Activated naive CD4-positive, alpha-beta T cell (primary cell): ENCODE results near the gene TAS2R13.

Experiments used
- DNase-seq, 4 experiments: peaks; one replicate each; lab custom pipeline; 2025; lab: John Stamatoyannopoulos, UW

TAS2R13 gene, protein sequence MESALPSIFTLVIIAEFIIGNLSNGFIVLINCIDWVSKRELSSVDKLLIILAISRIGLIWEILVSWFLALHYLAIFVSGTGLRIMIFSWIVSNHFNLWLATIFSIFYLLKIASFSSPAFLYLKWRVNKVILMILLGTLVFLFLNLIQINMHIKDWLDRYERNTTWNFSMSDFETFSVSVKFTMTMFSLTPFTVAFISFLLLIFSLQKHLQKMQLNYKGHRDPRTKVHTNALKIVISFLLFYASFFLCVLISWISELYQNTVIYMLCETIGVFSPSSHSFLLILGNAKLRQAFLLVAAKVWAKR

DNA sequence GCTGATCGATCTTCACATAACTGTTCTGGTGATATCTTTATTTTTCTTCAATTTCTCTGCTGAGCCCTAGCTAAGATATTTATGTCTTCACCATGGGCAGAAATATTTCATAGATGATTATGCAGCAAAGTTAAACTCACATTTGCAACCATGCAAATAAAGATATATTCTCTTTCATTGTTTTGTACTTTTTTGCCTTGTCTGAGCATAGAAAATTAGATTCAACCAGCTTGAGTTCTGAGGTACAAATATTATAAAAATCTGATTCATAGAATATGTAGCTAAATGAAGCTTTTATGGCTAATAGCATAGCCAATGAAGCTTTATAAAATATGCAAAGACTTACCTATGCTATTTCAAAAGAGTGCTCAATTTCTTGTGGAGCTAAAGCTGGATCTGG, at the start of gene TAS2R13:
Gene TAS2R13, minus strand, starts transcription at position 101 of the 400 bp plus-strand sequence. CDS start 264 bp downstream, outside the sequence.
- no peak for DNase-seq

DNA sequence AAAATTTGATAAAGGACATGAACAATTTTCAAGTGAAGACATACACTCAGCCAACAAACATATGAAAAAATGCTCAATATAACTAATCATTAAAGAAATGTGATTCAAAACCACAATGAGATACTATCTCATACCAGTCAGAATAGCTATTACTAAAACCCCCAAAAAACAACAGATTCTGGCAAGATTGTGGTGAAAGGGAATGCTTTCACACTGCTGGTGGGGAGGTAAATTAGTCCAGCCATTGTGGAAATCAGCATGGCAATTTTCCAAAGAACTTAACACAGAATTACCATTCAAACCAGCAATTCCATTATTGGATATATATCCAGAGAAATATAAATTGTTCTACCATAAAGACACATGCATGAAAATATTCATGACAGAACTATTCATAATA, 48.4 kb upstream of the TAS2R13 start:
- DNase-seq = no peak

DNA sequence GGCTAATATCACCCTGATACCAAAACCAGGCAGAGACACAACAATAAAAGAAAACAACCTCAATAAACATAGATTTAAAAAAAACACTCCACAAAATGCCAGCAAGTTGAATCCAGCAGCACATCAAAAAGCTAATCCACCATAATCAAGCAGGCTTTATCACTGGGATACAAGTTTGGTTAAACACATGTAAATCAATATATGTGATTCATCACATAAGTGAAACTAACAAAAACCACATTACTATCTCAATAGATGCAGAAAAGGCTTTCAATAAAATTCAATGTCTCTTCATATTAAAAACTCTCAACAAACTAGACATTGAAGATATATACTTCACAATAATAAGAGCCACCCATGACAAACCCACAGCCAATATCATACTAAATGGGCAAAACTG, 46.7 kb upstream of the TAS2R13 start:
- no peak for DNase-seq

DNA sequence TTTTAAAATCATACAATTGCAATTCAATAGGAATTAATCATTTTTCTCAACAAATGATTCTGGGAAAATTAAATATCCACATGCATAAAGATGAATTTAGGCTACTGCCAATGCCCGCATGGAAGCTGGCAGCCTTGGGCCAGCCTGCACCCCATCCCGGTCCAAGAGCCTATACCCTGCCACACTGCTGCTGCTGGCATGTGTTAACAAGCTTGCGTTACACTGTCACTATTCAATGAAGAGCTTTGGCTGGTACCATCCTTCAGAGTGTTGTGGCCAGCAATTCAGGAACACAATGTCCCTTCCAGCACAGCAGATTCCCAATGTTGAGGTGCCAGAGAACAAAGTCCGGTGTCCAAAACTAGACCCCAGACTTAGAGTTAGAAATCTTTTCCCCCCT, 43.3 kb upstream of the TAS2R13 start:
- DNase-seq = no peak

DNA sequence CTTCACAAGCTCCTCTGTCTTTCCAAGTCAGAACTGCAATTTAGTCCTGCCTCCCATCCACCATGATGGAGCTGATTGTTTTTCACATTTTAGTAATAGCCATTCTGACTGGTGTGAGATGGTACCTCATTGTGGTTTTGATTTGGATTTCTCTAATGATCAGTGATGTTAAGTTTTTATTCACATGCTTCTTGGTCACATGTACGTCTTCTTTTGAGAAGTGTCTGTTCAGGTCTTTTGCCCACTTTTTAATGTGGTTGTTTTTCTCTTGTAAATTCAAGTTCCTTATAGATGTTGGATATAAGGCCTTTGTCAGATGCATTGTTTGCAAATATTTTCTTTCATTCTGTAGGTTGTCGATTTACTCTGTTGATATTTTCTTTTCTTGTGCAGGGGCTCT, 33.8 kb upstream of the TAS2R13 start:
- DNase-seq = no peak

DNA sequence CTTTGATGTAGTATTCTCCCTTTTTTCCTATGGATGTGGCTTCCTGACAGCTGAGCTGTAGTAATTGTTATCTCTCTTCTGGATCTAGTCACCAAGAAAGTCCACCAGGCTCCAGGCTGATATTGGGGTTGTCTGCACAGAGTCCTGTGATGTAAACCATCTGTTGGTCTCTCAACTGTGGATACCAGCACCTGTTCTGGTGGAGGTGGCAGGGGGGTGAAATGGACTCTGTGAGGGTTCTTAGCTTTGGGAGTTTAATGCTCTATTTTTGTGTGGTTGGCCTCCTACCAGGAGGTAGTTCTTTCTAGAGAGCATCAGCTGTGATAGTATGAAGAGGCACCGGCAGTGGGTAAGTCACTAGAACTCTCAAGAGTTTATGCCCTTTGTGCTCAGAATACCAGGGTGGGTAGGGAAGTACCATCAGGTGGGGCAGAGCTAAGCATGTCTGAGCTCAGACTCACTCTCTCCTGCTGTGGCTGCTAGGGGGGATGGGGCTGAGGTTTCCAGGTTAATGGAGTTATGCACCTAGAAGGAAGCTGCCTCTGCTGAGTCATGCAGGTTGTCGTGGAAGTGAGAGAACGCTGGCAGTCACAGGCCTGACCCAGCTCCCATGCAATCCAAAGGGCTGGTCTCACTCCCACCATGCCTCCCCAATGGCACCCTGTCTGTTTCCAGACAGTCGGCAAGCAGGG, 32.7 kb upstream of the TAS2R13 start:
- no peak for DNase-seq

DNA sequence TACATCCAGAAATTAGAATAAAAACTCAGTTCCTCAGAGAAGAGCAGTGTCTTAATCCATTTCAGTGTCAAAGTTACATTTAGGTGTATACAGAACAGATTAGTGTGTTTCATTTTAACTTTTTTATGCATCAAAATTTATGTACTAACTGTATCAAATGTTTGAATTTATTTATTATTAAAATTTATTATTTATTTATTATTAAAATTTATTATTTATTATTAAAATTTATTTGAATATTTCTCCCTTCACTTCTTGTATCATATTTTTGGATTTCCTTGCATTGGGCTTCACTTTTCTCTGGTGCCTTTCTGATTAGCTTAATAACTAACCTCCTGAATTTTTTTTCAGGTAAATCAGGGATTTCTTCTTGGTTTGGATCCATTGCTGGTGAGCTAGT, 32.0 kb upstream of the TAS2R13 start:
- DNase-seq = no peak

DNA sequence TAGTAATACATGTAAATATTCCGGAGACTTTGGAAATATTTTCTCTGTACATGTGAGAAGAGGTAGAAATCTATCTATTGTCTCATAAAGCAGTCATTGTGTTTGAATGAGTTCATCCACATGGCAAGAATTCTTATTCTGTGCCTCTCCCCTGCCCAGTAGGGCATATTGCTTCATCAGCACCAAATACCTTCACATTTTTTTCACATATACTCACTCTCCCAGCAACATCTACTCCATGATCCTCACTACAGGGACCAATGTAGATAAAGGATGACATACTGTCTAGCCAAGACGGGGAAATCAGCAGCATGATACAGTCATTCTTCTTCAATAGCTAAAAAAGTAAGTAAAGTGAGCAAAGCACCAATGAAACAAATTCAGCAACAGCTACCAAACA, 31.0 kb upstream of the TAS2R13 start:
- no peak for DNase-seq

DNA sequence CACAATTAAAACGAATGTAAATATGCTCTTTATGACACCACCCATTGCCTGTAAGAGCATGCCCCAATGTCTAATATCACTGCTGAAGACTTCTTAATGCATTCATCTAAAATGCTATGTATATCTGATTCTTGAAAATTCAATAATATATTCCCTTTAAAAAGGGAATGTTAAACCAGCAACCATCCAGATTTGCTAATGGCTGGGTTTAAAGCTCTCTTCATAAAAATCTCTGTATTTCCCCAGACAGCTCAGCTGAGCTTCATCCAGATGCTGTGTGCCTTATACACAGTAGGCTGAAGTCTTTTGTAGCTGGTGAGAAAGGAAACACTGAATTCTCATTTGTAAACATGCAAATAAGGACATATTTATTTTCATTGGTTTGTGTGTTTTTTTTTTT, 29.8 kb upstream of the TAS2R13 start, which contains the start of gene TAS2R14:
Gene TAS2R14, minus strand, starts transcription at position 101 of the 400 bp plus-strand sequence. Its CDS starts 56 bp downstream, at position 45.
- DNase-seq = no peak

DNA sequence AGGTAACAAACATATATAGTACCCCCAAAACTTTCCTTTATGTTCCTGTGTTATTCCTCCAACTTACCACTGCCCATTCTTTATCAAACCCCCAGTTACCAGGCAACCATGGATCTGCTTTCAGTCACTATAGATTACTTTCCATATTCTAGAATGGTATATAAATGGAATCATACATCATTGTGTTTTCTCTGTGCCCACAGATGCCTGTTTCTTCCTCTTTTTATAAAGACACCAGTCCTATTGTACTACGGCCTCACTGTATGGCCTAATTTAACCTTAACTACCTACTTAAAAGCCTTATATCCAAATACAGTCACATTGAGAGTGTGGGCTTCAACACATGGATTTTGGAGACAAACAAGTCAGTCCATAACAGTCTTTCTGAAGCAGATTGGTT, 27.1 kb upstream of the TAS2R13 start:
- DNase-seq = no peak

DNA sequence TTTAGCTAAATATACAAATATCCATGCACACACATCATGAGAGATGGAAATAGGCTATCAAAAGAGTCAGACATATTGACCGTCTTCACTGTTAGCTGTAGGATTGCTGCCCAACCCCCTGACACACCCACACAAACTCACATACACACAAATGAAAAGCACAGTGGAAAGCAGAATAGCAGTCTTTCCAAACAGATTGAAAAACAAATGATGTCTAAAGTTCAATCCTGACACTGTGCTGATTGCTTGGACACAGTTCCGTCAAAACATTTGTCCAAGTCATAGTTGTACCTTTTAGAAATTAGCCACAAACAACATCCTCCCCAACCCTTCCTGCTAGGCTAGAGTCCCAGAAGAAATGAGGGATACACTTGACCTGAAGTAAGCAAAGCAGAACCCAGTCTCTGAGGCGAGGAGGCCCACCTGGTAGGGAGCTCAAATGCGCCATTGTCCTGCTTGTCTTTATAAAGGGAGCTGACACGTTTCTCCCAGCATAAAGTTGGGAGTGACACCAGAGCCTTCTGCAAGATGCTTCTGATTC, 19.5 kb upstream of the TAS2R13 start, which contains the start of gene PRH2:
Gene PRH2, plus strand, starts transcription at position 491 of the 541 bp plus-strand sequence. Its CDS starts 38 bp downstream, at position 529.
- no peak for DNase-seq

DNA sequence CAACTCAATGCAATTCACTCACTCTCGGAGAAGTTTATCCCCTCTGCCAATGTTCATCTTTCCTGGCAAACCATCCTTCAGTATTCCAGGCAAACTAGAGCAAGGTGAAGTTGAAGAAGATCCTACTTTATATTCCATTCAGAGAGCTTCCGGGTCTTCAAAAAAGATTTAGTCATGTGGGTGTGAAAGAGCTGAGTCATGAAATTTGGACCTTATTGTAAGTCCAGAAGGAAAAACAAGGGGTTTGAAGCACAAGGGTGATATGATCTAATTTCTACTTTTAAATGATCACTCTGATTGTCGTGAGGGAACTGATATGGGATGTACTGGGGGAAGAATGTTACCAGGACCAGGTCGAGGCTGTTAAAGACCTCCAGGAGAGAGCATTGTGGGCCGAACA, 16.9 kb upstream of the TAS2R13 start:
- DNase-seq = no peak

DNA sequence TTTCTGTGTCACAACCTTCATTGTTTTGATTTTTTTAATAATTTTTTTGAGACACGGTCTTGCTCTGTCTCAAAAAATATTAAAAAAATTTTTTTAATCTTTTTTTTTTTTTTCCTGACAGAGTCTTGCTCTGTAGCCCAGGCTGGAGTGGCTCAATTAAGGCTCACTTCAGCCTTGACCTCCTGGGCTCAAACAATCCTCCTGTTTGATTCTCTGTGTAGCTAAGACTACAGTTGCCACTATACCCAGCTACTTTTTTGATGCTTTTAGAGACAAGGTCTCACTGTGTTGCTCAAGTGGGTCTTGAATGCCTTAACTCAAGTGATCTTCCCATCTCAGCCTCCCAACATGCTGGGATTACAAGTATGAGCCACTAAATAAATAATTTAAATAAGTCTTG, 10.4 kb upstream of the TAS2R13 start:
- DNase-seq = no peak

DNA sequence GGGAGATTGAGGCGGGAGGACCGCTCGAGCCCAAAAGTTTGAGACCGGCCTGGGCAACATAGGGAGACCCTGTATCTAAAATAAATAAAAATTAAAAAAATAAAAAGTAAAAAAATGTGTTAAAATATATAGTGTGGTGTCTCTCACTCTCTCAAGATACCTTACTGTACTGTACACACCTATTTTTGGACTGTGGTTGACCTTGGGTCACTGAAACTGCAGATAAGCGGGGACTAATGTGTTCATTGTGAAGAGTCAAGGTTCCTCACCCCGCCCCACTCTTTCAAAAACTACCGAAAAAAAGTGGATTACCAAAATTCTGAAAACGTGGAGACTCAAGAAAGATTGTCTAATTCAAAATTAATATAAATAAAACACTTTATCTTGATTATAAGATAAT, 1.0 kb upstream of the TAS2R13 start:
- DNase-seq = no peak

DNA sequence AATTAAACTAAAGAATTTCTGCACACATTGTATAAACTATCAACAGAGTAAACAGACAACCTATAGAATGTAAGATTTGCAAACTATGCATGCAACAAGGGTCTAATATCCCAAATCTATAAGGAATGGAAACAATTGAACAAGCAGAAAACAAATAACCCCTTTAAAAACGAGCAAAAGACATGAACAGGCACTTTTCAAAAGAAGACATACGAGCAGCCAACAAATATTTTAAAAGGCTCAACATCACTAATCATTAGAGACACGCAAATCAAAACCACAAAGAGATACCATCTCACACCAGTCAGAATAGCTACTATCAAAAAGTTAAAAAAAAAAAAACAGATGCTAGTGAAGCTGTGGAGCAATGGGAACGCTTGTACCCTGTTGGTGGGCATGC, 4.7 kb downstream of the TAS2R13 start:
- DNase-seq = no peak

DNA sequence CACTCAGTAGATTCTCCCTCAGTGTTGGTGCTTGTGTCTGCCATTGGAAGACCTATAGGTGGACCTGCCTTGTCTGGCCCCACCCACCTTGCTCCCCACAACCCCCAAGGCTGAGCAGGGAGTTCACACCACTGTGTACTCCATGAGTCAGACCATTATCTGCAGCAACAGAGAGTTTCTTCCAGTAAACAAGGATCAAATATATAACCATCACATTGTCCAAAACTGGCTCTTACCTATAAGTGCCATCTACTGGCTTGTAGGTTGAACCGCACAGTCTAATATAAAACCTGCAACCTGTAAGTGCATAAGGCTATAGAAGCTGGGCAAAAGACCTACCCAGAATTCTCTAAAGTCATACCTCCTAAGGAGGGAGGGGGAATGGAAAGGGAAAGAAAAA, 7.9 kb downstream of the TAS2R13 start:
- DNase-seq = no peak

DNA sequence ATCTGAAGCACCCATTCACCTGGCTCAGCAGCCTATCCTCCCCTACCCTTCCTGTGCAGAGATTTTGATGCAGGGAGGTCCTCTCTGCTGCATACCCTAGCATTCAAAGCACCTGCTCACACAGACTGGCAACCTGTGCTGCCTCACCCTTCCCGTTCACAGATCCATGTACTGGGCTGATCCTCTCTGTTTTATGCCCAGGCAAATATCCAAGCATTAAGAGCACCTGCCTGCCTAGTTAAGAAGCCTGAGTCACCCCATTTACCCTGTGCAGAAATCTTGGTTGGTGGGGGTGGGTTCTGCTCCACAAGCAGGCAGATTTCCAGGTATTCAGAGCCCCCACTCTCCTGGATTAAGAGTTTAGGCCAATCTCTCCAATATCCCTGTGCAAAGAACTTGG, 8.4 kb downstream of the TAS2R13 start:
- no peak for DNase-seq

DNA sequence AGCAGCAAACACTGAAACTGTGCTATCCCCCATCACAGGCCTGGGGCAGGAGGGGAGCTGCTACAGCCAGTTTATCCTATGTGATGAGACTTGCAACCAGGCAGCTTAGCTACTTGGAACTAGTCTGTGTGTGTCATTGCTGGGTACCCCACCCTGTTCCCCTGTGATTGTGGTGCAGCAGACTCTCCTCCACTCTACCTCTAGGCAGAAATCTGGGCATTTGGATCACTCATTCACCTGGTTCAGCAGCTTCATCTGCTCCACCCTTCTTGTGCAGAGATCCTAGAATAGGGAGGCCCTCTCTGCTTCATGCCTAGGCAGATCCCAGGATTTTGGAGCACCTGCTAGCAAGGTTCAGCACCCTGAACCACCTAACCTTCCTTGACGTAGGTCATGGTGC, 8.8 kb downstream of the TAS2R13 start:
- no peak for DNase-seq

DNA sequence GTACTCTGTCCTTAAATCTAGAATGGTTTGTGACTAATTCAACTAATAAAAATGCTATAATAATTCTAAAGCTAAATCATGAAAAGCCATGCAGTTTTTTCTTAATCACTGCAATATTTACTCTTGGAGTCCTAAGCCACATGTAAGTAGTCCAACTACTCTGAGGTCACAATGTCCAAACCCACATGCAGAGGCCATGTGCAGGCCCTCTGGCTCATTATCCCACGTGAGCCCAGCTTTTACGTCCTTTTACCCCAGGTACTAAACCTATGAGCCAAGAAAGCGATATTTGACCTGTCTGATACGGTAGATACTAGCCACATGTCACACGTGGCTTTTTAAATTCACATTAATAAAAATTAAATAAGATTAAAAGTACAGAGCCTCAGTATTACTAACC, 12.5 kb downstream of the TAS2R13 start:
- no peak for DNase-seq

DNA sequence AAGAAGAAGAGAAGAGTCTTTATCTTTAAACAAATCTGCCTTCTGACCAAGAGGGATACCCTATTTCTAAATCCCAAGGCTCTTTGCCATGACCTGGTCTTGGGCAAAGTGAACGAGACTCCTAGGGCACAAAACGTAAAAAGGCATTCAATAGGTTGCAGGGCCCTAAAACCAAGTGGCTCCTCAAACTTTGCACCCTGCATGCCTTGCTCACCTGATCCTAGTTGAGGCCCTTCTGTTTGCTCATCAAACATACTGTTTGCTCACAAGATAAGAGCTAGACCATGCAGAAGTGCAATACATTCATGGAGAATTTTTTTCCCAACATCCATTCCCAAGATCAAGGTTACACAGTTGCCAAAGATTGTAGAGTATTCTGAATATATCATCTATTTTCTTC, 17.4 kb downstream of the TAS2R13 start:
- no peak for DNase-seq

DNA sequence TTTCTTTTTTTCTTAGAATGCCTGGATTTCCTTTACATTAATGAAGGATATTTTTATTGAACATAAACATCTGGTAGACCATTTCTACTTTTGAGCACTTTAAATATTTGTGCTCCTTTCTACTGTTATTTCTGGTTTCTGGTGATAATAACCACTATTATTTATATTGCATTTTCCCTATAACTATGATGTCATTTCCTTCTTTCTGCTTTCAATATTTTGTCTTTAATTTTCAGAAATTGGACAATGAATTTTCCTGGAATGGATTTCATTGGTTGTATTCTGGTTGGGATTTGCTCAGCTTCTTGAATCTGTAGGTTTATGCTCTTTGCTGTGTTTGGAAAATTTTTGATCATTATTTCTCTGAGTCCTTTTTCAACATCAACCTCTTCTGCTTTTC, 20.1 kb downstream of the TAS2R13 start:
- no peak for DNase-seq

DNA sequence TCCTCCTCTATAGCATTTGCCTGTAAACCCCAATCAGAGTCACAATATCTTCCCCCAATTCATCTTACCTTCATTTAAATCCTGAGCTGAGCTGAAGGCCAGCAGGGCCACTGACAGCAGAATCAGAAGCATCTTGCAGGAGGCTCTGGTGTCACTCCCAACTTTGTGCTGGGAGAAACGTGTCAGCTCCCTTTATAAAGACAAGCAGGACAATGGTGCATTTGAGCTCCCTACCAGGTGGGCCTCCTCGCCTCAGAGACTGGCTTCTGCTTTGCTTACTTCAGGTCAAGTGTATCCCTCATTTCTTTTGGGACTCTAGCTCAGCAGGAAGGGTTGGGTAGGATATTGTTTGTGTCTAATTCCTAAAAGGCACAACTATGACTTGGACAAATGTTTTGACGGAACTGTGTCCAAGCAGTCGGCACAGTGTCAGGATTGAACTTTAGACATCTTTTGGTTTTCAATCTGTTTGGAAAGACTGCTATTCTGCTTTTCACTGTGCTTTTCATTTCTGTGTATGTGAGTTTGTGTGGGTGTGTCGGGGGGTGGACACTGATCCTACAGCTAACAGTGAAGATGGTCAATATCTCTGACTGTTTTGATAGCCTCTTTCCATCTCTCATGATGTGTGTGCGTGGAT, 25.2 kb downstream of the TAS2R13 start, which contains the start of gene PRH1:
Gene PRH1, minus strand, starts transcription at position 170 of the 640 bp plus-strand sequence. Its CDS starts 38 bp downstream, at position 132.
- no peak for DNase-seq

DNA sequence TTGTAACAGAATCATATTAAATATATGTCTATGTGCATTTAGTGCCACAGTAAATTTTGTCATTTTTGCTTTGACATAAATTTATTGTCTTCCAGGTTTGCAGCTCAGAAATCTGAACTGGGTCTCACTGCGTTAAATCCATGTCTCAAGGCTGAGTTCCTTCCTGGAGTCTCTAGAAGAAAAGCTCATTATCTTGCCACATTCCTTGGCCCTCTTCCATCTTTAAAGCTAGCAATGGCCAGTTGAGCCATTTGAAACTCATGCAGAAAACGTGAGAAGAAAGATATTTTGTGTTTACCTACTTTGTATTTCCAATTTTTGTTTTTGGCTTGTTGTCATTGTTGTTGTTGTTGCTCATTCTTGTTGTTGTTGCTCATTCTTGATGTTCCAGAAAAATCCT, 36.0 kb downstream of the TAS2R13 start:
- DNase-seq = no peak
